GM23338 (cell line): ENCODE results near the gene MRPS12. TPM values are rescaled to one million over a fixed set of nuclear protein-coding genes. Genes with fewer than 3 reads are reported as not detected.
"Not testable (repeated sequence)": the region's sequence is repeated elsewhere in the genome, so short reads cannot be mapped to it uniquely, and the experiment has no call there.

Source experiments
- ATAC-seq: fragments of 200-7000 bp; cut with Tn5 transposase; 3 replicates; pipeline ENCODE4 v1.9.1; 2020
- DNase-seq: peaks from one replicate; pipeline ENCODE4 v3.0.0-alpha.2; 2015; ENCODE audit warnings: low spot score
- H2AFZ ChIP-seq: fragments of 200-600 bp; sonication (generic); 2 replicates; pipeline ENCODE4 v1.8.0; 2016; ENCODE audit warnings: antibody characterized with exemption, mild to moderate bottlenecking, moderate library complexity
- H3F3A ChIP-seq: fragments of 200-600 bp; sonication (generic); replicated peaks from 2 replicates; pipeline ENCODE4 v1.8.0; 2017; ENCODE audit warnings: antibody characterized with exemption, mixed run types, low read depth
- H3K27ac ChIP-seq: fragments of 200-600 bp; sonication (generic); 2 replicates; pipeline ENCODE4 v1.6.1; 2016; ENCODE audit warnings: low read depth
- H3K27me3 ChIP-seq: fragments of 200-600 bp; sonication (generic); 2 replicates; pipeline ENCODE4 v1.8.0; 2016; ENCODE audit warnings: mild to moderate bottlenecking, mixed run types, moderate library complexity; ENCODE audit not compliant: insufficient read depth
- H3K36me3 ChIP-seq: fragments of 200-600 bp; sonication (generic); 2 replicates; pipeline ENCODE4 v1.8.0; 2016; ENCODE audit warnings: mild to moderate bottlenecking; ENCODE audit not compliant: insufficient read depth
- H3K4me1 ChIP-seq: fragments of 200-600 bp; sonication (generic); 2 replicates; pipeline ENCODE4 v1.8.0; 2016; ENCODE audit warnings: mild to moderate bottlenecking, moderate library complexity; ENCODE audit not compliant: insufficient read depth
- H3K4me2 ChIP-seq: fragments of 200-600 bp; sonication (generic); 2 replicates; pipeline ENCODE4 v1.7.1; 2017; ENCODE audit warnings: mixed run types
- H3K4me3 ChIP-seq: fragments of 200-600 bp; sonication (generic); 2 replicates; pipeline ENCODE4 v1.6.1; 2016; ENCODE audit warnings: mixed run types
- H3K79me2 ChIP-seq: fragments of 200-600 bp; sonication (generic); replicated peaks from 2 replicates; pipeline ENCODE4 v1.8.0; 2017; ENCODE audit warnings: mild to moderate bottlenecking; ENCODE audit not compliant: insufficient read depth
- H3K9me2 ChIP-seq: fragments of 200-600 bp; sonication (generic); 2 replicates; pipeline ENCODE4 v1.8.0; 2017; ENCODE audit not compliant: insufficient read depth
- H4K20me1 ChIP-seq: fragments of 200-600 bp; sonication (generic); replicated peaks from 2 replicates; pipeline ENCODE4 v1.8.0; 2017; ENCODE audit warnings: mild to moderate bottlenecking; ENCODE audit not compliant: insufficient read depth
- H3K27ac Mint-ChIP-seq: 2 replicates; pipeline ENCODE4 v1.8.0; 2020; ENCODE audit warnings: inconsistent platforms, mild to moderate bottlenecking, moderate library complexity, mixed read lengths
- H3K27me3 Mint-ChIP-seq: 3 replicates; pipeline ENCODE4 v1.8.0; 2022; ENCODE audit warnings: low read depth, mild to moderate bottlenecking, moderate library complexity, mixed read lengths, inconsistent platforms; ENCODE audit not compliant: insufficient read depth, poor library complexity
- H3K36me3 Mint-ChIP-seq: 3 replicates; pipeline ENCODE4 v1.8.0; 2021; ENCODE audit warnings: low read depth, mild to moderate bottlenecking, inconsistent platforms, moderate library complexity, mixed read lengths
- H3K4me1 Mint-ChIP-seq: 3 replicates; pipeline ENCODE4 v1.8.0; 2020; ENCODE audit warnings: mild to moderate bottlenecking, inconsistent platforms, mixed read lengths
- H3K4me3 Mint-ChIP-seq: 3 replicates; pipeline ENCODE4 v1.8.0; 2021; ENCODE audit warnings: moderate library complexity, mild to moderate bottlenecking, inconsistent platforms, mixed read lengths
- H3K9me3 Mint-ChIP-seq: 3 replicates; pipeline ENCODE4 v1.8.0; 2020; ENCODE audit warnings: moderate library complexity, mild to moderate bottlenecking, inconsistent platforms, mixed read lengths
- EZH2 ChIP-seq: fragments of 200-600 bp; sonication (generic); IDR thresholded peaks from one replicate; pipeline ENCODE4 v1.8.0; 2017; ENCODE audit warnings: antibody characterized with exemption, mild to moderate bottlenecking, low read depth; ENCODE audit not compliant: unreplicated experiment
- EZH2phosphoT487 ChIP-seq: fragments of 200-600 bp; sonication (generic); IDR thresholded peaks from one replicate; pipeline ENCODE4 v1.8.1; 2018; ENCODE audit warnings: antibody characterized with exemption; ENCODE audit not compliant: unreplicated experiment
- JUNB ChIP-seq: IDR thresholded peaks from one replicate; pipeline ENCODE4 v1.6.1; 2016; ENCODE audit warnings: antibody characterized with exemption; ENCODE audit not compliant: unreplicated experiment
- POLR2AphosphoS5 ChIP-seq: IDR thresholded peaks from 2 replicates; pipeline ENCODE4 v1.6.1; 2016; ENCODE audit warnings: antibody characterized with exemption, low read depth
- STAT1 ChIP-seq: IDR thresholded peaks from one replicate; pipeline ENCODE4 v1.6.1; 2016; ENCODE audit warnings: antibody characterized with exemption; ENCODE audit not compliant: unreplicated experiment
- ZNF331 ChIP-seq: fragments of 250-450 bp; sonication (Bioruptor Pico); IDR thresholded peaks from 2 replicates; pipeline ENCODE4 v1.5.0; 2020; ENCODE audit warnings: low read depth, mild to moderate bottlenecking, moderate library complexity
- ZNF462 ChIP-seq: fragments of 250-450 bp; sonication (Bioruptor Pico); IDR thresholded peaks from 2 replicates; pipeline ENCODE4 v1.5.0; 2020; ENCODE audit warnings: mild to moderate bottlenecking, moderate library complexity
- polyA plus RNA-seq: library from polyadenylated mRNA; unstranded; fragments of >200 nt; fragmentation: Nextera tagmentation; extraction: Ambion mirVana; gene quantifications from 2 replicates; pipeline ENCODE4 v1.2.1, GENCODE V29; 2016
- total RNA-seq: library from RNA; depleted of rRNA; stranded (reverse); fragments of >200 nt; shearing (Covaris generic); gene quantifications from 2 replicates; pipeline ENCODE4 v1.2.3, GENCODE V29; 2014
- TF ChIP-seq, protein P1 (sequence below): IDR thresholded peaks from 2 replicates; pipeline ENCODE4 v1.6.1; 2016; ENCODE audit warnings: antibody characterized with exemption
- TF ChIP-seq, protein P2 (sequence below): IDR thresholded peaks from one replicate; pipeline ENCODE4 v1.6.1; 2018; ENCODE audit warnings: antibody characterized with exemption; ENCODE audit not compliant: unreplicated experiment

The MRPS12 gene
- total and polyA plus RNA-seq, 2 experiments from 2014 or later = 74.1 to 86.3 TPM

GRCh38 chr19:38883286-38883685 lies 47.5 kb upstream of the MRPS12 start:
- Histone ChIP-seq H3K27me3 (peaks cover 3% of the 10 kb centered on the region; the same call in 1 of the 2 replicates), H3K4me3 (no peak overlapping the region), H3K9me2 (no peaks in the 10 kb centered on the region), H3K36me3 (no peaks in the 10 kb centered on the region), H3K27ac (no peak overlapping the region), H3F3A (no peaks in the 10 kb centered on the region), H2AFZ (no peak overlapping the region), H3K4me1 (peaks cover 5% of the 10 kb centered on the region), H4K20me1 (no peaks in the 10 kb centered on the region), H3K4me2 (no peak overlapping the region), H3K79me2 (no peaks in the 10 kb centered on the region)
- ATAC-seq = no peak
- Mint-ChIP-seq H3K36me3 (no peaks in the 10 kb centered on the region; the same call in 2 of the 3 replicates), H3K27ac (no peak overlapping the region), H3K9me3 (no peaks in the 10 kb centered on the region), H3K27me3 (peaks cover 4% of the 10 kb centered on the region), H3K4me1 (peaks cover 14% of the 10 kb centered on the region), H3K4me3 (no peak overlapping the region)
- TF ChIP-seq EZH2 = no peak
- TF ChIP-seq POLR2AphosphoS5 = no peak
- TF ChIP-seq, protein P1, sequence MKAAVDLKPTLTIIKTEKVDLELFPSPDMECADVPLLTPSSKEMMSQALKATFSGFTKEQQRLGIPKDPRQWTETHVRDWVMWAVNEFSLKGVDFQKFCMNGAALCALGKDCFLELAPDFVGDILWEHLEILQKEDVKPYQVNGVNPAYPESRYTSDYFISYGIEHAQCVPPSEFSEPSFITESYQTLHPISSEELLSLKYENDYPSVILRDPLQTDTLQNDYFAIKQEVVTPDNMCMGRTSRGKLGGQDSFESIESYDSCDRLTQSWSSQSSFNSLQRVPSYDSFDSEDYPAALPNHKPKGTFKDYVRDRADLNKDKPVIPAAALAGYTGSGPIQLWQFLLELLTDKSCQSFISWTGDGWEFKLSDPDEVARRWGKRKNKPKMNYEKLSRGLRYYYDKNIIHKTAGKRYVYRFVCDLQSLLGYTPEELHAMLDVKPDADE = no peak
- no peak for TF ChIP-seq JUNB
- no peak for TF ChIP-seq EZH2phosphoT487
- TF ChIP-seq, protein P2, sequence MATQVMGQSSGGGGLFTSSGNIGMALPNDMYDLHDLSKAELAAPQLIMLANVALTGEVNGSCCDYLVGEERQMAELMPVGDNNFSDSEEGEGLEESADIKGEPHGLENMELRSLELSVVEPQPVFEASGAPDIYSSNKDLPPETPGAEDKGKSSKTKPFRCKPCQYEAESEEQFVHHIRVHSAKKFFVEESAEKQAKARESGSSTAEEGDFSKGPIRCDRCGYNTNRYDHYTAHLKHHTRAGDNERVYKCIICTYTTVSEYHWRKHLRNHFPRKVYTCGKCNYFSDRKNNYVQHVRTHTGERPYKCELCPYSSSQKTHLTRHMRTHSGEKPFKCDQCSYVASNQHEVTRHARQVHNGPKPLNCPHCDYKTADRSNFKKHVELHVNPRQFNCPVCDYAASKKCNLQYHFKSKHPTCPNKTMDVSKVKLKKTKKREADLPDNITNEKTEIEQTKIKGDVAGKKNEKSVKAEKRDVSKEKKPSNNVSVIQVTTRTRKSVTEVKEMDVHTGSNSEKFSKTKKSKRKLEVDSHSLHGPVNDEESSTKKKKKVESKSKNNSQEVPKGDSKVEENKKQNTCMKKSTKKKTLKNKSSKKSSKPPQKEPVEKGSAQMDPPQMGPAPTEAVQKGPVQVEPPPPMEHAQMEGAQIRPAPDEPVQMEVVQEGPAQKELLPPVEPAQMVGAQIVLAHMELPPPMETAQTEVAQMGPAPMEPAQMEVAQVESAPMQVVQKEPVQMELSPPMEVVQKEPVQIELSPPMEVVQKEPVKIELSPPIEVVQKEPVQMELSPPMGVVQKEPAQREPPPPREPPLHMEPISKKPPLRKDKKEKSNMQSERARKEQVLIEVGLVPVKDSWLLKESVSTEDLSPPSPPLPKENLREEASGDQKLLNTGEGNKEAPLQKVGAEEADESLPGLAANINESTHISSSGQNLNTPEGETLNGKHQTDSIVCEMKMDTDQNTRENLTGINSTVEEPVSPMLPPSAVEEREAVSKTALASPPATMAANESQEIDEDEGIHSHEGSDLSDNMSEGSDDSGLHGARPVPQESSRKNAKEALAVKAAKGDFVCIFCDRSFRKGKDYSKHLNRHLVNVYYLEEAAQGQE = no peak
- no peak for TF ChIP-seq ZNF331 (CRISPR knock-in tag)
- no peak for TF ChIP-seq ZNF462
- no peak for TF ChIP-seq STAT1
- DNase-seq = no peak

- H3K9me3 Mint-ChIP-seq, H4K20me1 ChIP-seq, H3K4me2 ChIP-seq, H3K27ac Mint-ChIP-seq, H3K27ac ChIP-seq, H3K4me3 ChIP-seq, ATAC-seq, H3K9me2 ChIP-seq, H2AFZ ChIP-seq, H3K36me3 ChIP-seq, H3K36me3 Mint-ChIP-seq, H3K27me3 Mint-ChIP-seq, H3K4me1 ChIP-seq, H3K79me2 ChIP-seq, H3K4me3 Mint-ChIP-seq, H3K4me1 Mint-ChIP-seq, H3K27me3 ChIP-seq, DNase-seq, H3F3A ChIP-seq: not testable (repeated sequence)
These were observed 46.1 kb upstream of the MRPS12 start for GRCh38 chr19:38884691-38885090.
